Superior temporal gyrus (tissue), 1 donor: ENCODE data around the gene ABCD3.
"Not testable (repeated sequence)": the region's sequence is repeated elsewhere in the genome, so short reads cannot be mapped to it uniquely, and the experiment has no call there.

Experiments used
- DNase-seq: peaks from one replicate; pipeline ENCODE4 v3.0.0-alpha.2; 2016; ENCODE audit errors: extremely low spot score

ABCD3 gene

GRCh38 chr1:94417978-94418663, at the start of gene ABCD3:
TSS of gene ABCD3 (plus strand) at chr1:94418389. CDS start at chr1:94418479, 90 bp downstream.
- peak; percentile 96 for DNase-seq

- DNase-seq = not testable (repeated sequence)
Observed at GRCh38 chr1:94372771-94373170, 45.4 kb upstream of the ABCD3 start.

DNA sequence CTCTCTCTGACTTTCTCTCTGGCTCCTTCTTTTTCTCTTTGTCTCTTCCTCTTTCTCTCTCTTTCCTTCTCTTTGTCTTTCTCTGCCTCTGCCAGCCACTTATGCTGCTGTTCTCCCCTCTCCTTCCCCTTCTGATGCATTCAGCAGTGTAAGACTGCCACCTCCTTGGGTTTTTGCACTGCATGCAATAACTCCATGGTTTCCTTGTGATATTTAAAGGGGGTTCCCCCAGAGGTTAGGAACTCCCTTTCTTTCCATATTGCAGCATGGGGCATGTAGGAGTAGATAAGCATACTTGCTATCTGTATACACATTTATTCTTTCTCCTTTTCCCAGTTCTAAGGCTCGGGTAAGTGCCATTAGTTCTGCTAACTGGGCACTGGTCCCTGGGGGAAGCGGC, 44.9 kb upstream of the ABCD3 start:
- not testable (repeated sequence) for DNase-seq

DNA sequence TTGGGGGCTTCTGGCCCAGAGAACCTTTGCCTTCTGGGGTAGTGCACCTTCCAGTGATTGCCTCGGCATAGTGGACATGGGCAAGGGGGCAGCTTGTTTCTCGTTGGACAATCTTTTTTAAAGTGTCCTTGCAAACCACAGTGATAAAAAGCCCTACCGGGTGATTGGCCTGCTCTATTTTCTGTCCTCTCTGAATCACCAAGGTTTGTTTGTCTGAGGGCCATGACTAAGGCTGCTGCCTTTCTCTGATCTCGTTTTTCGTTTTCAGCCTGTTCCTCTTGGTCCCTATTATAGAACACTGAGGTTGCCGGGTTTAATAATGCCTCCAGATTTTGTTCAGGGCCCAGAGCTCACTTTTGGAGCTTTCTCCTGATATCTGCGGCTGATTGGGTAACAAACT, 42.5 kb upstream of the ABCD3 start:
- not testable (repeated sequence) for DNase-seq

DNA sequence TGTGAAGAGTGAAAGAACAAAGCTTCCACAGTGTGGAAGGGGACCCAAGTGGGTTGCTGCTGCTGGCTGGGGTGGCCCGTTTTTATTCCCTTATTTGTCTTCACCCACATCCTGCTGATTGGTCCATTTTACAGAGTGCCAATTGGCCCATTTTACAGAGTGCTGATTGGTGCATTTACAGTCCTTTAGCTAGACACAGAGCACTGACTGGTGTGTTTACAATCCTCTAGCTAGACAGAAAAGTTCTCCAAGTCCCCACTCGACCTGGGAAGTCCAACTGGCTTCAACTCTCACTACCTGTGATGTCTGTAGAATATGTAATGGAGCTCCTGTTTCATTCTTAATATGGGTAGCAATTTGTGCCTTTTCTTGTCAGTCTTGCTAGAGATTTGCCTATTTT, 39.7 kb upstream of the ABCD3 start:
- DNase-seq = not testable (repeated sequence)

DNA sequence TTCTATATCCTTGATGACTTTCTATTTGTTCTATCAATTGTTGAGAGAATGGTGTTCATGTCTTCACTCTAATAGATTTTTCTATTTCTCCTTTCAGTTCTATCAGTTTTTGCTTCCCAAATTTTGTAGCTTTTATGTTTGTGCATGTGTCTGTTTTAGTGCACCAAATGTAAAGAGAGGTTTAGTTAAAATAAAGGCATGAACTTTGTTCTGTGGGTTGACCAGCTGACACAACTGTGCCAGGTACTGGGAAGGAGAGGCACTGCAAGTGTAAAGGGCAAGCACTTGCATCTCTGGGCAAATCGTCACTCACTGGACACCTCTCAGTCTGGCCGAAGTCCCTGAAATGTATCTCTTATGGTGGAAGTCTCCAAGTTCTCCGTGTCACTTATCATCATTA, 38.6 kb upstream of the ABCD3 start:
- DNase-seq = no peak

- DNase-seq = no peak
Observed at GRCh38 chr1:94382201-94382600, 36.0 kb upstream of the ABCD3 start.

GRCh38 chr1:94383966-94384408, 34.2 kb upstream of the ABCD3 start:
- DNase-seq = no peak

DNA sequence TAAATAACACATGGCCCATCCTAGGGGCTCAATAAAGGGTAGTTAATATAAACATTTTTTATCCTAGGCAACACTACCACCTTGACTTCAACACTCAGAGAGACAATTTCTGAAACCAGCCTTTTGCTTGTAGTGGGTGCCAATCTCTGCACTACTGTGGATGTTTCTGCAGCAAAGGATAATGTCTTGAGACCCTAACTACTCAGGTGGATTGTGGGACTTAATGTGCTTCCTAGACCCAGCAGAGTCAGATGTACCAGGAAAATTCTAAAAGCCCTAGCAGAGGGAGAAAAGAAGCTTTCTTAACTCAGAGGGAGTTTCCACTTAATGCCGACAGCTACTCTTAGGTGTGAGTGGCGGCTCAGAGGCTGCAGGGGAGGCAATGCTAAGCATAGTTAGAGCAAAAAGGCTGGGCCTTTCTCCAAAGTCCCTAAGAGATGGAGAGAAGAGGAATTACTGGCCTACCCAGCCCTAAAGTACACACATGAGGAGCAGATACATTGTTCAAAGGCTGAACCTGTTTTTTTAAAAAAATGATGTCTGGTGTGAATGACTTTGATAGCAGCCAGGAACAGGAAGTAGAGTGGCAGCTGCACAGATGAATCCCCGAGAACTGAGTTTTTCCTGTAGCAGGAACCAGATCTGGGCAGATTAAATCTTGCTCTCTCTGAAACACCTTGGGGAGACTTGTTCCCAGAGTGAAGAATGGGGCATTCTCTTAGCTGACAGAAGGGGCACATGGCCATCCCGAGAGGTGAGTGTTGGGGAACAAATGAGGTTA, 33.5 kb upstream of the ABCD3 start:
- DNase-seq = no peak

DNA sequence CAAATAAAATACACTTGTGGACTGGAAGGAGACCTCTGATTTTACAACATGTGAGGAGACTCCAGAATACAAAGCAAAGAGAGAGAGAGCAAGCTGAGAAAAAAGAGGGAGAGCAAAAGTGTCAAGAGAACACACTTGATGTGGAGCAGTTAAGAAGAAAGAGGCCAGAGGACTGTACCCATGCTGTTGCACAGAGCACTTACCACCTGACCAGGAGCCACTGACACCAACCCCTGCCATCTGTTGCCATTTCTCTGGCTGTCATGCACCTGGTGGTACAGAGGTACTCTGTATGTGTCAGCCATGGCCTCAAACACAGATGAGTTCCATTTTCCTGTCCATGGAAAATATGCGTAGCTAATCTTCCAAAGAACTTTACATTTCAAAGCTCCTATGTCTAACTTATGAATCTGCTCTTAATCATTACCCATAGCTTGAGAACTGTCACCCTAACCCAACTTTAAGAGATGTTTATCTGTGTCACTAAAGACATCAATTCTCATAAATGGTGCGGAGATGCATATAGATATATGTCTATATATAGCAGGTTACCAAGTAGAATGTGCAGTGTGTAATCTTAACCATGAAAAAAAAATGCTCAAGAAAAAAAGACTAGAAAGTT, 32.8 kb upstream of the ABCD3 start:
- DNase-seq = no peak

- DNase-seq = no peak
Observed at GRCh38 chr1:94389298-94389697, 28.9 kb upstream of the ABCD3 start.

DNA sequence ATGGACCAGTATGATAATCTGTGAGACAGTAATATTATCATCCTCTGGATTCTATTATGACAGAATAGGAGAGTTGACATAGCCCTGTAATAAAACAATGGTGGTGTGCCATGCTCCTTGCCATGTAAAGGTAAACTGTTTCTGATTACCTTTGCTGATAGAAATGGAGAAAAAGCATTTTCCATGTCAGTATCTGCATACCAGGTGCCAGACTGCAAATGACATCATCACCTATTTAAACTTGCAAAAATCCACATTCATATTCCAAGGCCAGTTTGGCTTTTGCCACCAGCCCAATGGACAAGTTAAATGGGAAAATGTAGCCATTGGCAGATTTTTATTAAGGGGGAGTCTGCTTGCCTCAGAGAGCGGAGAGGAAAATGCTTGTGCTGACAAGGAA, 23.9 kb upstream of the ABCD3 start:
- no peak for DNase-seq

DNA sequence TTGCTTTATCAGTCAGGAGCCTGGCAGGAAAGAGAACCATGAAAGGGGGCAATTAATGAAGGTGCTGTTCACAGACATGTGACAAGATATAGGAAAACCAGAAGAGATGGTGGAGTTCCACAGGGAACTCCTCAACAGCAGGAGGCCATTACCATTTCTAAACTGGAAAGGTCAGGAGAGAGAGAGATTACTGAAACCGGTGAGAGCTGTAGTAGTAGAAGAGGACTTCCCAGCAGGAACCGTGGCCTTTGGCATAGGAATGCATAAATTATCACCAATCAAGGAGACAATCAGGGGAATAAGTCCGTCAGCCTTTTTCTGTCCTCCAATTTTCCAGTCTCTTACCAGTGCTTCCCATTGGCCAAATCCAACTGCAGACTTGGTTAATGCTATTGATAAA, 23.0 kb upstream of the ABCD3 start:
- DNase-seq = no peak

- DNase-seq = no peak
Observed at GRCh38 chr1:94395748-94396309, 22.4 kb upstream of the ABCD3 start.

DNA sequence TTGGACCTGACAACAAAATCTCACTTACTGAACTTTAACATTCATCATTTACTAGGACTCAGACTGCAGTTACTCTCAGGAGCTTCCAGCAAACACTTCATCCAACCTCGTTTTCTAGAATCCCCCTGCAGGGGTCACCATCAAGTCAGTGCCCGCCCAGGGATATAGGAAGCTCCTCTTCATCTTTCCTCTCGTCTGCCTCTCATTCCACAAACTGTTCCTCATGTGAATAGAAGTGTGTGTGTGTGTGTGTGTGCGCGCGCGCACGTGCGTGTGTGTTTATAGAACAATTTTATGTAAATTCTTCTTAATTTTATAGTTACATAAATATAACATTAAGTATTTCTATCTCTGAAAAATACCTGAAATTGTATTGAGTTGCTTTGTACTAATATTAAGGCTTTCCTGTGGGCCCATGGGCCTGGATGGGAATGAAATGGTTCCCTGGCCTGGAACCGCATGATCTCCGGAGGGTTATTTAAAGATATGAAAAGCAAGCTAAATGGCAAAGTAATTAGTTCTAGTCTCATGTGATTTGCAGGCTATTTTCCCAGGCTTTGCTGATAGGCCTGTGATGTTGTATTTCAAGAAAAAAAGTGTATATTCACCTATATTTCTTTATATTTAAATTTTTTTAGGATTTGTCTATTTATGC, 21.7 kb upstream of the ABCD3 start:
- DNase-seq = peak; percentile 40

- DNase-seq = no peak
Observed at GRCh38 chr1:94398356-94398755, 19.8 kb upstream of the ABCD3 start.

GRCh38 chr1:94399453-94399852, 18.7 kb upstream of the ABCD3 start:
- DNase-seq = no peak

- DNase-seq = no peak
Observed at GRCh38 chr1:94401206-94401605, 17.0 kb upstream of the ABCD3 start.

DNA sequence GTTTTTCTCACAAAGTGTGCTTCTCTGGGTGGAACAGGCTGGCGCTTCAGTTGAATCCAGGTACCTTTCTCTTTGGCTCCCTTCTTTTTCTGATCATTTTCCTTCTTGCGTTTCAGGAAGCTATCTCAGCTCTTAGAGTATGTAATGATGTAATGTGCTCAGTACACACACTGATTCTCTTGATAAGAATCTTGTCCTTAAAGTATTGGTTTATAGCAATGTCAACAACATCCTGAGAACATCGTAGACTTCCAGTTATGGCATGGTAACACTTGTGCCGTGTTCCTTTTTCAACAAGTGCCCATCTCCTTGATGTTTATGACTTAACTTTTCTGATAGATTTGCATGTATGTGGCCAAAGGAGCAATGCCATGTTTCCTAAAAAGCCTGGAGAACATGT, 11.7 kb upstream of the ABCD3 start:
- DNase-seq = no peak

- no peak for DNase-seq
Observed at GRCh38 chr1:94408104-94408830, 9.9 kb upstream of the ABCD3 start.

- DNase-seq = no peak
Observed at GRCh38 chr1:94411237-94411636, 7.0 kb upstream of the ABCD3 start.
